GM23338 (cell line): ENCODE data around the gene RMDN3. TPM values are rescaled to one million over a fixed set of nuclear protein-coding genes. Genes with fewer than 3 reads are reported as not detected.

ENCODE experiments used
- ATAC-seq: fragments of 200-7000 bp; cut with Tn5 transposase; 3 replicates; pipeline ENCODE4 v1.9.1; 2020
- DNase-seq: peaks from one replicate; pipeline ENCODE4 v3.0.0-alpha.2; 2015; ENCODE audit warnings: low spot score
- H2AFZ ChIP-seq: fragments of 200-600 bp; sonication (generic); 2 replicates; pipeline ENCODE4 v1.8.0; 2016; ENCODE audit warnings: antibody characterized with exemption, mild to moderate bottlenecking, moderate library complexity
- H3F3A ChIP-seq: fragments of 200-600 bp; sonication (generic); replicated peaks from 2 replicates; pipeline ENCODE4 v1.8.0; 2017; ENCODE audit warnings: antibody characterized with exemption, mixed run types, low read depth
- H3K27ac ChIP-seq: fragments of 200-600 bp; sonication (generic); 2 replicates; pipeline ENCODE4 v1.6.1; 2016; ENCODE audit warnings: low read depth
- H3K27me3 ChIP-seq: fragments of 200-600 bp; sonication (generic); 2 replicates; pipeline ENCODE4 v1.8.0; 2016; ENCODE audit warnings: mild to moderate bottlenecking, mixed run types, moderate library complexity; ENCODE audit not compliant: insufficient read depth
- H3K36me3 ChIP-seq: fragments of 200-600 bp; sonication (generic); 2 replicates; pipeline ENCODE4 v1.8.0; 2016; ENCODE audit warnings: mild to moderate bottlenecking; ENCODE audit not compliant: insufficient read depth
- H3K4me1 ChIP-seq: fragments of 200-600 bp; sonication (generic); 2 replicates; pipeline ENCODE4 v1.8.0; 2016; ENCODE audit warnings: mild to moderate bottlenecking, moderate library complexity; ENCODE audit not compliant: insufficient read depth
- H3K4me2 ChIP-seq: fragments of 200-600 bp; sonication (generic); 2 replicates; pipeline ENCODE4 v1.7.1; 2017; ENCODE audit warnings: mixed run types
- H3K4me3 ChIP-seq: fragments of 200-600 bp; sonication (generic); 2 replicates; pipeline ENCODE4 v1.6.1; 2016; ENCODE audit warnings: mixed run types
- H3K79me2 ChIP-seq: fragments of 200-600 bp; sonication (generic); replicated peaks from 2 replicates; pipeline ENCODE4 v1.8.0; 2017; ENCODE audit warnings: mild to moderate bottlenecking; ENCODE audit not compliant: insufficient read depth
- H3K9me2 ChIP-seq: fragments of 200-600 bp; sonication (generic); 2 replicates; pipeline ENCODE4 v1.8.0; 2017; ENCODE audit not compliant: insufficient read depth
- H4K20me1 ChIP-seq: fragments of 200-600 bp; sonication (generic); replicated peaks from 2 replicates; pipeline ENCODE4 v1.8.0; 2017; ENCODE audit warnings: mild to moderate bottlenecking; ENCODE audit not compliant: insufficient read depth
- H3K27ac Mint-ChIP-seq: 2 replicates; pipeline ENCODE4 v1.8.0; 2020; ENCODE audit warnings: inconsistent platforms, mild to moderate bottlenecking, moderate library complexity, mixed read lengths
- H3K27me3 Mint-ChIP-seq: 3 replicates; pipeline ENCODE4 v1.8.0; 2022; ENCODE audit warnings: low read depth, mild to moderate bottlenecking, moderate library complexity, mixed read lengths, inconsistent platforms; ENCODE audit not compliant: insufficient read depth, poor library complexity
- H3K36me3 Mint-ChIP-seq: 3 replicates; pipeline ENCODE4 v1.8.0; 2021; ENCODE audit warnings: low read depth, mild to moderate bottlenecking, inconsistent platforms, moderate library complexity, mixed read lengths
- H3K4me1 Mint-ChIP-seq: 3 replicates; pipeline ENCODE4 v1.8.0; 2020; ENCODE audit warnings: mild to moderate bottlenecking, inconsistent platforms, mixed read lengths
- H3K4me3 Mint-ChIP-seq: 3 replicates; pipeline ENCODE4 v1.8.0; 2021; ENCODE audit warnings: moderate library complexity, mild to moderate bottlenecking, inconsistent platforms, mixed read lengths
- H3K9me3 Mint-ChIP-seq: 3 replicates; pipeline ENCODE4 v1.8.0; 2020; ENCODE audit warnings: moderate library complexity, mild to moderate bottlenecking, inconsistent platforms, mixed read lengths
- CREB1 ChIP-seq: fragments of 250-450 bp; sonication (Bioruptor Pico); IDR thresholded peaks from 2 replicates; pipeline ENCODE4 v1.5.0; 2020; ENCODE audit warnings: low read depth, mild to moderate bottlenecking, moderate library complexity
- EZH2 ChIP-seq: fragments of 200-600 bp; sonication (generic); IDR thresholded peaks from one replicate; pipeline ENCODE4 v1.8.0; 2017; ENCODE audit warnings: antibody characterized with exemption, mild to moderate bottlenecking, low read depth; ENCODE audit not compliant: unreplicated experiment
- EZH2phosphoT487 ChIP-seq: fragments of 200-600 bp; sonication (generic); IDR thresholded peaks from one replicate; pipeline ENCODE4 v1.8.1; 2018; ENCODE audit warnings: antibody characterized with exemption; ENCODE audit not compliant: unreplicated experiment
- JUNB ChIP-seq: IDR thresholded peaks from one replicate; pipeline ENCODE4 v1.6.1; 2016; ENCODE audit warnings: antibody characterized with exemption; ENCODE audit not compliant: unreplicated experiment
- NANOG ChIP-seq: IDR thresholded peaks from 2 replicates; pipeline ENCODE4 v1.6.1; 2016; ENCODE audit warnings: antibody characterized with exemption, borderline replicate concordance
- POLR2AphosphoS5 ChIP-seq: IDR thresholded peaks from 2 replicates; pipeline ENCODE4 v1.6.1; 2016; ENCODE audit warnings: antibody characterized with exemption, low read depth
- STAT1 ChIP-seq: IDR thresholded peaks from one replicate; pipeline ENCODE4 v1.6.1; 2016; ENCODE audit warnings: antibody characterized with exemption; ENCODE audit not compliant: unreplicated experiment
- ZNF114 ChIP-seq: fragments of 250-450 bp; sonication (Bioruptor Pico); IDR thresholded peaks from 2 replicates; pipeline ENCODE4 v1.5.0; 2020; ENCODE audit warnings: mild to moderate bottlenecking, moderate library complexity
- polyA plus RNA-seq: library from polyadenylated mRNA; unstranded; fragments of >200 nt; fragmentation: Nextera tagmentation; extraction: Ambion mirVana; gene quantifications from 2 replicates; pipeline ENCODE4 v1.2.1, GENCODE V29; 2016
- total RNA-seq: library from RNA; depleted of rRNA; stranded (reverse); fragments of >200 nt; shearing (Covaris generic); gene quantifications from 2 replicates; pipeline ENCODE4 v1.2.3, GENCODE V29; 2014
- TF ChIP-seq, protein P1 (sequence below): IDR thresholded peaks from 2 replicates; pipeline ENCODE4 v1.6.1; 2016; ENCODE audit warnings: antibody characterized with exemption
- TF ChIP-seq, protein P2 (sequence below): fragments of 250-450 bp; sonication (Bioruptor Pico); IDR thresholded peaks from 2 replicates; pipeline ENCODE4 v1.5.0; 2020; ENCODE audit warnings: mild to moderate bottlenecking, moderate library complexity
- TF ChIP-seq, protein P3 (sequence below), 2 experiments: fragments of 200-600 bp in 1 of 2; sonication (generic) in 1 of 2; conservative IDR thresholded peaks; 2 replicates each; pipeline versions ENCODE4 v1.5.1 to v1.6.1; 2016 to 2017; ENCODE audit warnings: antibody characterized with exemption in 2 of 2, low read depth in 2 of 2, mild to moderate bottlenecking in 2 of 2, moderate library complexity in 1 of 2
- TF ChIP-seq, protein P4 (sequence below): IDR thresholded peaks from one replicate; pipeline ENCODE4 v1.6.1; 2018; ENCODE audit warnings: antibody characterized with exemption; ENCODE audit not compliant: unreplicated experiment

RMDN3 gene
- total and polyA plus RNA-seq, 2 experiments from 2014 or later: 15.6 to 17.0 TPM

DNA sequence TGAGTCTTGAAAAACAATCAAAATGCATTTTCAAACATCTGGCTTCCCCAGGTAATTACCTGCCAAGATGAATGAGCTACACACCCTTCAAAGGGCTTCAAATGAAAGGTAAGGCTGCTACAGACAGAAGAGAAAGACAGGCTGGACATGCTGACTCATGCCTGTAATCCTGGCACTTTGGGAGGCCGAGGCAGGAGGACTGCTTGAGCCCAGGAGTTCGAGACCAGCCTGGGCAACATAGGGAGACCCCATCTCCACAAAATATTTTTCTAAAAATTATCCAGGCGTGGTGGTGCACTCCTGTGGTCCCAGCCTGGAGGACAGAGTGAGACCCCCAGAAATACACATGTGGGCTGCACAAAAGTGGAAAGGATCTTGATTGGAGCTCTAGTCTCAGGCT lies 37.3 kb upstream of the RMDN3 start (continued):
- TF ChIP-seq, protein P1, sequence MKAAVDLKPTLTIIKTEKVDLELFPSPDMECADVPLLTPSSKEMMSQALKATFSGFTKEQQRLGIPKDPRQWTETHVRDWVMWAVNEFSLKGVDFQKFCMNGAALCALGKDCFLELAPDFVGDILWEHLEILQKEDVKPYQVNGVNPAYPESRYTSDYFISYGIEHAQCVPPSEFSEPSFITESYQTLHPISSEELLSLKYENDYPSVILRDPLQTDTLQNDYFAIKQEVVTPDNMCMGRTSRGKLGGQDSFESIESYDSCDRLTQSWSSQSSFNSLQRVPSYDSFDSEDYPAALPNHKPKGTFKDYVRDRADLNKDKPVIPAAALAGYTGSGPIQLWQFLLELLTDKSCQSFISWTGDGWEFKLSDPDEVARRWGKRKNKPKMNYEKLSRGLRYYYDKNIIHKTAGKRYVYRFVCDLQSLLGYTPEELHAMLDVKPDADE: no peak
- TF ChIP-seq EZH2: no peak
- no peak for TF ChIP-seq STAT1
- no peak for TF ChIP-seq POLR2AphosphoS5
- no peak for TF ChIP-seq JUNB

DNA sequence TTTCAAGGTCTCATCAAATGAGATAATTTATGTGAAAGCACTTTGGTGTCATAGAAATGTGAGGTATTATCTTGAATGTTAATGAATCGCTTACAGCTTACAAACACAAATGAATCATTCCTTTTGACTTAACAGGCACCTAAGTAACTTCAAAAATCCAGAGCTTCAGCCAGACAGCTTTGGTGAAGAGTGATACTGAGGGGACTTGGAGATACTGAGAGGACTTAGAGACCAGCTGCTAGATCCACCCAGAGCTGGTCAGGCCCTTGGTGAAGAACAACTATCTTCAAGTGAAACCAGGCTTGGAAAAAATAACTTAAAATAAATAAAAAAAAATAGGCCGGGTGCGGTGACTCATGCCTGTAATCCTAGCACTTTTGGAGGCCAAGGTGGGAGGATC lies 35.7 kb upstream of the RMDN3 start:
- Histone ChIP-seq H3F3A (peaks cover 9% of the 10 kb centered on the region; the same call in 1 of the 2 replicates), H3K36me3 (no peaks in the 10 kb centered on the region), H3K4me2 (no peak overlapping the region), H3K27me3 (no peaks in the 10 kb centered on the region), H2AFZ (no peak overlapping the region), H4K20me1 (0 out of 2 replicates have a peak, but pooled peaks cover 3% of the 10 kb centered on the region), H3K9me2 (no peaks in the 10 kb centered on the region), H3K4me1 (peaks cover 52% of the 10 kb centered on the region), H3K79me2 (peaks cover 35% of the 10 kb centered on the region), H3K4me3 (no peak overlapping the region), H3K27ac (peak overlapping the region; percentile 60; the same call in 1 of the 2 replicates)
- H3K4me3 Mint-ChIP-seq: no peak overlapping the region
- H3K36me3 Mint-ChIP-seq: peaks cover 12% of the 10 kb centered on the region; the same call in 2 of the 3 replicates
- H3K9me3 Mint-ChIP-seq: no peaks in the 10 kb centered on the region
- no peak for ATAC-seq
- H3K27ac Mint-ChIP-seq: no peak overlapping the region
- H3K4me1 Mint-ChIP-seq: peaks cover 52% of the 10 kb centered on the region
- peaks cover 15% of the 10 kb centered on the region for H3K27me3 Mint-ChIP-seq
- DNase-seq: no peak
- TF ChIP-seq NANOG (no peak), EZH2phosphoT487 (no peak), ZNF114 (CRISPR knock-in tag) (no peak), CREB1 (CRISPR knock-in tag) (no peak), EZH2 (no peak), POLR2AphosphoS5 (no peak), JUNB (no peak)
- TF ChIP-seq, protein P2, sequence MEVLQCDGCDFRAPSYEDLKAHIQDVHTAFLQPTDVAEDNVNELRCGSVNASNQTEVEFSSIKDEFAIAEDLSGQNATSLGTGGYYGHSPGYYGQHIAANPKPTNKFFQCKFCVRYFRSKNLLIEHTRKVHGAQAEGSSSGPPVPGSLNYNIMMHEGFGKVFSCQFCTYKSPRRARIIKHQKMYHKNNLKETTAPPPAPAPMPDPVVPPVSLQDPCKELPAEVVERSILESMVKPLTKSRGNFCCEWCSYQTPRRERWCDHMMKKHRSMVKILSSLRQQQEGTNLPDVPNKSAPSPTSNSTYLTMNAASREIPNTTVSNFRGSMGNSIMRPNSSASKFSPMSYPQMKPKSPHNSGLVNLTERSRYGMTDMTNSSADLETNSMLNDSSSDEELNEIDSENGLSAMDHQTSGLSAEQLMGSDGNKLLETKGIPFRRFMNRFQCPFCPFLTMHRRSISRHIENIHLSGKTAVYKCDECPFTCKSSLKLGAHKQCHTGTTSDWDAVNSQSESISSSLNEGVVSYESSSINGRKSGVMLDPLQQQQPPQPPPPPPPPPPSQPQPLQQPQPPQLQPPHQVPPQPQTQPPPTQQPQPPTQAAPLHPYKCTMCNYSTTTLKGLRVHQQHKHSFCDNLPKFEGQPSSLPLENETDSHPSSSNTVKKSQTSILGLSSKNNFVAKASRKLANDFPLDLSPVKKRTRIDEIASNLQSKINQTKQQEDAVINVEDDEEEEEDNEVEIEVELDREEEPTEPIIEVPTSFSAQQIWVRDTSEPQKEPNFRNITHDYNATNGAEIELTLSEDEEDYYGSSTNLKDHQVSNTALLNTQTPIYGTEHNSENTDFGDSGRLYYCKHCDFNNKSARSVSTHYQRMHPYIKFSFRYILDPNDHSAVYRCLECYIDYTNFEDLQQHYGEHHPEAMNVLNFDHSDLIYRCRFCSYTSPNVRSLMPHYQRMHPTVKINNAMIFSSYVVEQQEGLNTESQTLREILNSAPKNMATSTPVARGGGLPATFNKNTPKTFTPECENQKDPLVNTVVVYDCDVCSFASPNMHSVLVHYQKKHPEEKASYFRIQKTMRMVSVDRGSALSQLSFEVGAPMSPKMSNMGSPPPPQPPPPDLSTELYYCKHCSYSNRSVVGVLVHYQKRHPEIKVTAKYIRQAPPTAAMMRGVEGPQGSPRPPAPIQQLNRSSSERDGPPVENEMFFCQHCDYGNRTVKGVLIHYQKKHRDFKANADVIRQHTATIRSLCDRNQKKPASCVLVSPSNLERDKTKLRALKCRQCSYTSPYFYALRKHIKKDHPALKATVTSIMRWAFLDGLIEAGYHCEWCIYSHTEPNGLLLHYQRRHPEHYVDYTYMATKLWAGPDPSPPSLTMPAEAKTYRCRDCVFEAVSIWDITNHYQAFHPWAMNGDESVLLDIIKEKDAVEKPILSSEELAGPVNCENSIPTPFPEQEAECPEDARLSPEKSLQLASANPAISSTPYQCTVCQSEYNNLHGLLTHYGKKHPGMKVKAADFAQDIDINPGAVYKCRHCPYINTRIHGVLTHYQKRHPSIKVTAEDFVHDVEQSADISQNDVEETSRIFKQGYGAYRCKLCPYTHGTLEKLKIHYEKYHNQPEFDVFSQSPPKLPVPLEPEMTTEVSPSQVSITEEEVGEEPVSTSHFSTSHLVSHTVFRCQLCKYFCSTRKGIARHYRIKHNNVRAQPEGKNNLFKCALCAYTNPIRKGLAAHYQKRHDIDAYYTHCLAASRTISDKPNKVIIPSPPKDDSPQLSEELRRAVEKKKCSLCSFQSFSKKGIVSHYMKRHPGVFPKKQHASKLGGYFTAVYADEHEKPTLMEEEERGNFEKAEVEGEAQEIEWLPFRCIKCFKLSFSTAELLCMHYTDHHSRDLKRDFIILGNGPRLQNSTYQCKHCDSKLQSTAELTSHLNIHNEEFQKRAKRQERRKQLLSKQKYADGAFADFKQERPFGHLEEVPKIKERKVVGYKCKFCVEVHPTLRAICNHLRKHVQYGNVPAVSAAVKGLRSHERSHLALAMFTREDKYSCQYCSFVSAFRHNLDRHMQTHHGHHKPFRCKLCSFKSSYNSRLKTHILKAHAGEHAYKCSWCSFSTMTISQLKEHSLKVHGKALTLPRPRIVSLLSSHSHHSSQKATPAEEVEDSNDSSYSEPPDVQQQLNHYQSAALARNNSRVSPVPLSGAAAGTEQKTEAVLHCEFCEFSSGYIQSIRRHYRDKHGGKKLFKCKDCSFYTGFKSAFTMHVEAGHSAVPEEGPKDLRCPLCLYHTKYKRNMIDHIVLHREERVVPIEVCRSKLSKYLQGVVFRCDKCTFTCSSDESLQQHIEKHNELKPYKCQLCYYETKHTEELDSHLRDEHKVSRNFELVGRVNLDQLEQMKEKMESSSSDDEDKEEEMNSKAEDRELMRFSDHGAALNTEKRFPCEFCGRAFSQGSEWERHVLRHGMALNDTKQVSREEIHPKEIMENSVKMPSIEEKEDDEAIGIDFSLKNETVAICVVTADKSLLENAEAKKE (CRISPR knock-in tag): no peak
- TF ChIP-seq, protein P3, sequence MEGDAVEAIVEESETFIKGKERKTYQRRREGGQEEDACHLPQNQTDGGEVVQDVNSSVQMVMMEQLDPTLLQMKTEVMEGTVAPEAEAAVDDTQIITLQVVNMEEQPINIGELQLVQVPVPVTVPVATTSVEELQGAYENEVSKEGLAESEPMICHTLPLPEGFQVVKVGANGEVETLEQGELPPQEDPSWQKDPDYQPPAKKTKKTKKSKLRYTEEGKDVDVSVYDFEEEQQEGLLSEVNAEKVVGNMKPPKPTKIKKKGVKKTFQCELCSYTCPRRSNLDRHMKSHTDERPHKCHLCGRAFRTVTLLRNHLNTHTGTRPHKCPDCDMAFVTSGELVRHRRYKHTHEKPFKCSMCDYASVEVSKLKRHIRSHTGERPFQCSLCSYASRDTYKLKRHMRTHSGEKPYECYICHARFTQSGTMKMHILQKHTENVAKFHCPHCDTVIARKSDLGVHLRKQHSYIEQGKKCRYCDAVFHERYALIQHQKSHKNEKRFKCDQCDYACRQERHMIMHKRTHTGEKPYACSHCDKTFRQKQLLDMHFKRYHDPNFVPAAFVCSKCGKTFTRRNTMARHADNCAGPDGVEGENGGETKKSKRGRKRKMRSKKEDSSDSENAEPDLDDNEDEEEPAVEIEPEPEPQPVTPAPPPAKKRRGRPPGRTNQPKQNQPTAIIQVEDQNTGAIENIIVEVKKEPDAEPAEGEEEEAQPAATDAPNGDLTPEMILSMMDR (conservative IDR thresholded peaks at IDR 0.05; ENCODE audit: low read depth in 2 of 2): no peak
- TF ChIP-seq, protein P4, sequence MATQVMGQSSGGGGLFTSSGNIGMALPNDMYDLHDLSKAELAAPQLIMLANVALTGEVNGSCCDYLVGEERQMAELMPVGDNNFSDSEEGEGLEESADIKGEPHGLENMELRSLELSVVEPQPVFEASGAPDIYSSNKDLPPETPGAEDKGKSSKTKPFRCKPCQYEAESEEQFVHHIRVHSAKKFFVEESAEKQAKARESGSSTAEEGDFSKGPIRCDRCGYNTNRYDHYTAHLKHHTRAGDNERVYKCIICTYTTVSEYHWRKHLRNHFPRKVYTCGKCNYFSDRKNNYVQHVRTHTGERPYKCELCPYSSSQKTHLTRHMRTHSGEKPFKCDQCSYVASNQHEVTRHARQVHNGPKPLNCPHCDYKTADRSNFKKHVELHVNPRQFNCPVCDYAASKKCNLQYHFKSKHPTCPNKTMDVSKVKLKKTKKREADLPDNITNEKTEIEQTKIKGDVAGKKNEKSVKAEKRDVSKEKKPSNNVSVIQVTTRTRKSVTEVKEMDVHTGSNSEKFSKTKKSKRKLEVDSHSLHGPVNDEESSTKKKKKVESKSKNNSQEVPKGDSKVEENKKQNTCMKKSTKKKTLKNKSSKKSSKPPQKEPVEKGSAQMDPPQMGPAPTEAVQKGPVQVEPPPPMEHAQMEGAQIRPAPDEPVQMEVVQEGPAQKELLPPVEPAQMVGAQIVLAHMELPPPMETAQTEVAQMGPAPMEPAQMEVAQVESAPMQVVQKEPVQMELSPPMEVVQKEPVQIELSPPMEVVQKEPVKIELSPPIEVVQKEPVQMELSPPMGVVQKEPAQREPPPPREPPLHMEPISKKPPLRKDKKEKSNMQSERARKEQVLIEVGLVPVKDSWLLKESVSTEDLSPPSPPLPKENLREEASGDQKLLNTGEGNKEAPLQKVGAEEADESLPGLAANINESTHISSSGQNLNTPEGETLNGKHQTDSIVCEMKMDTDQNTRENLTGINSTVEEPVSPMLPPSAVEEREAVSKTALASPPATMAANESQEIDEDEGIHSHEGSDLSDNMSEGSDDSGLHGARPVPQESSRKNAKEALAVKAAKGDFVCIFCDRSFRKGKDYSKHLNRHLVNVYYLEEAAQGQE: no peak
